HG03469 (cell line): ENCODE results near the gene POLD2.
"Not testable (repeated sequence)": the region's sequence is repeated elsewhere in the genome, so short reads cannot be mapped to it uniquely, and the experiment has no call there.

Source experiments
- ATAC-seq: cut with Tn5 transposase; IDR thresholded peaks from one replicate; pipeline ENCODE4 v1.9.1; 2021; ENCODE audit warnings: mild to moderate bottlenecking, moderate library complexity, moderate number of reproducible peaks; ENCODE audit not compliant: unreplicated experiment

POLD2 gene

GRCh38 chr7:44139311-44140010 lies 16.1 kb upstream of the POLD2 start:
- ATAC-seq = no peak

DNA sequence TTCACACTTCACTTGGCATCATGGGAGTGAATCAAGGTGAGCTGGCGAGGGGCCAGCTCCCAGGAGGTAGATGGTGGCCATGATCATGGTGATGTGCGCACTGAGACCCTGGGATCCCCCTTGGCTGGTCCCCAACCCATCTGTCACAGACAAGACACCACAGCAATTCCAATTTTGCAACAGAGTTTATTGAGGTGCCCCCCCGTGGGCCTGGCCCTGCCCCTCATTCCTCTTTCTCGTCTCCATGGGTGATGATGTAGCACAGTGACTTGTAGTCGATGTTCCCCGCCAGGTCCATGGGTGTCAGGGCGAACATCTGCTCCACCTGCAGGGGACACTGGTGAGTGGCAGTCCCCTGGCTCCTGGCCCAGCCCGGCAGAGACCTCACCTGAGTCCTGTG lies 15.3 kb upstream of the POLD2 start:
- ATAC-seq = no peak

- no peak for ATAC-seq
Measured at GRCh38 chr7:44136731-44137130, 13.4 kb upstream of the POLD2 start.

DNA sequence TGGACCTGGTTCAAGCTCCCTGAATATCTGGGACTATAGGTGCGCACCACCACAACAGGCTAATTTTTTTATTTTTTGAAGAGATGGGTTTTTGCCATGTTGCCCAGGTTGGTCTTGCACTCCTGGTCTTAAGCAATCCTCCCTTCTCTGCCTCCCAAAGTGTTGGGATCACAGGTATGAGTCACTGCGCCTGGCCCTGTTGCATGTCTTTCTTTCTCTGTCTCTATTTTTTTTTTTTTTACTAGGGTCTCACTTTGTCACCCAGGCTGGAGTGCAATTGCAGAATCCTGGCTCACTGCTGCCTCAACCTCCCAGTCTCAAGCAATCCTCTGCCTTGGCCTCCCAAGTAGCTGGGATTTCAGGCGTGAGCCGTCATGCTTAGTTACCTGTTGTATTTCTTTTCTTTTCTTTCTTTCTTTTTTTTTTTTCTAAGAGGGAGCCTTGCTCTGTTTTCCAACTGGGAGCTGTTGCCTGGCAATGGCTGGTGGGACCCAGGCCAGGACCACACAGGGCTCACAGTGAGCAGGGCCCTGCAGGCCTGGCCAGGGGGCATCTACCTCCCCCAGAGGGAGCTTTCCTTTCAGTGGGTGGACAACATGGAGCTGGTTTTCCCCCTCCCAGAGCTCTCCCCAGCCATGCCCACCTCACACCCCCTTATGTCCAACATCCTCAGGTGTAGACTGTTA lies 11.7 kb upstream of the POLD2 start:
- no peak for ATAC-seq

DNA sequence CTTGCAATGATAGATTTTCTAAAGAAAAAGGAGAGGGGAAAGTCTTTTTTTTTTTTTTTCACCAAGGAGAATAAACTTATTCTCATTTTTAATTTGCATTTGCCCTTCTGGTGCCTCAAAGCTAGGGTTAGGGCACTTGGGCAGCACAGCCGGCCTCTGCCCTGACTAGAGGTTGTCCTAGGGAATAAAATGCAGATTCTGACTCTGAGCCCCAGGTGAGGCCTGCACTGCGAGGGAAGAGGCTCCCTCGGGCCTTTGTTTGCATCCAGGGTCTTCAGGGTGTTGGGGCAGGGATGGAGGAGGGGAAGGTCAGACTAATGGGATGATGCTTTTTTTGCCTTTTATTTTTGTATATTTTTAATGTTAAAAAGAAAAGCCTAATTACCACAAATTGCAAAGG lies 9.9 kb upstream of the POLD2 start:
- ATAC-seq = no peak

- no peak for ATAC-seq
Measured at GRCh38 chr7:44132039-44132438, 8.7 kb upstream of the POLD2 start.

- no peak for ATAC-seq
Measured at GRCh38 chr7:44131173-44132029, 8.1 kb upstream of the POLD2 start.

GRCh38 chr7:44128721-44129582 lies 5.6 kb upstream of the POLD2 start:
- no peak for ATAC-seq

DNA sequence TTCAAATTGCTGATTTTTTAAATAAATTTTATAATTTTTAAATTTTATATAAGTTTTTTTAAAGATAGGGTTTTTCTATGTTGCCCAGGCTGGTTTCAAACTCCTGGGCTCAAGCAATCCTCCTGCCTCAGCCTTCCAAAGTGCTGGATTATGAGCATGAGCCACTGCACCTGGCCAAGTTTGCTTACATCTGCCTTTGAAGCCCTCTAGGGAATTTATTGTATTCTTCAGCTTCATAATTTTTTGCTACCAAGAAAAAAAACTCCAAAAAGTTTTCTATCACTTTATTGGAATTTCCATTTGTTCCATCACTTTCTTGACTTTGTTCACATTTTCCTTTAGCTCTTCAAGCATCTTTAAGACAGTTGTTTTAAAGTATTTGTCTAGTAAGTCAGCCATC lies 3.8 kb upstream of the POLD2 start:
- ATAC-seq = no peak

DNA sequence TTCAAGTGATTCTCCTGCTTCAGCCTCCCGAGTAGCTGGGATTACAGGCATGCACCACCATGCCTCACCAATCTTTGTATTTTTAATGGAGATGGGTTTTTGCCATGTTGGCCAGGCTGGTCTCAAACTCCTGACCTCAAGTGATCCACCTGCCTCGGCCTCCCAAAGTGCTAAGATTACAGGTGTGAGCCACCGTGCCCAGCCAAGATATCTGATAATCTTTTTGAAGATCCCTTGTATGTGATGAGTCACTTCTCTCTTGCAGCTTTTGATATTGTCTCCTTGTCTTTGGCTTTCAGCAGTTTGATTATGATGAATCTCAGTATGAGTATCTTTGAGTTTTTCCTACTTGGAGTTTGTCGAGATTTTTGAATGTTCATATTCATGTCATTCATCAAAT lies 3.2 kb upstream of the POLD2 start:
- not testable (repeated sequence) for ATAC-seq

DNA sequence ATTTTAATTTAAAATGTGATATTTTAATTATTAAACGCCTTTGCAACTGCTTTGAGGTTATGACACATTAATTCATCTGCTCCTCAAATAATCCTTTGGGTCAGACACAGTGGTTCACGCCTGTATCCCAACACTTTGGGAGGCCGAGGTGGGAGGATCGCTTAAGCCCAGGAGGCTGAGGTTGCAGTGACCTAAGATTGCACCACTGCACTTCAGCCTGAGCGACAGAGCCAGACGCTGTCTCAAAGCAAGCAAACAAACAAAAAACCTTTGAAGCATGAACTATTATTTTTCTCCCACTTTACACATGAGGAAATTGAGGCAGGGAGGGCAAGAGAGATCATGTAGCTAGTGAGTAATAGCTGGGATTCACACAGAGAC lies 1.5 kb upstream of the POLD2 start:
- no peak for ATAC-seq

GRCh38 chr7:44122529-44122928 lies 819 bp downstream of the POLD2 start:
- ATAC-seq = no peak

GRCh38 chr7:44121761-44122420 lies 1.5 kb downstream of the POLD2 start:
- no peak for ATAC-seq

GRCh38 chr7:44120395-44120794 lies 3.0 kb downstream of the POLD2 start:
- no peak for ATAC-seq

- ATAC-seq = no peak
Measured at GRCh38 chr7:44119829-44120380, 3.4 kb downstream of the POLD2 start.

DNA sequence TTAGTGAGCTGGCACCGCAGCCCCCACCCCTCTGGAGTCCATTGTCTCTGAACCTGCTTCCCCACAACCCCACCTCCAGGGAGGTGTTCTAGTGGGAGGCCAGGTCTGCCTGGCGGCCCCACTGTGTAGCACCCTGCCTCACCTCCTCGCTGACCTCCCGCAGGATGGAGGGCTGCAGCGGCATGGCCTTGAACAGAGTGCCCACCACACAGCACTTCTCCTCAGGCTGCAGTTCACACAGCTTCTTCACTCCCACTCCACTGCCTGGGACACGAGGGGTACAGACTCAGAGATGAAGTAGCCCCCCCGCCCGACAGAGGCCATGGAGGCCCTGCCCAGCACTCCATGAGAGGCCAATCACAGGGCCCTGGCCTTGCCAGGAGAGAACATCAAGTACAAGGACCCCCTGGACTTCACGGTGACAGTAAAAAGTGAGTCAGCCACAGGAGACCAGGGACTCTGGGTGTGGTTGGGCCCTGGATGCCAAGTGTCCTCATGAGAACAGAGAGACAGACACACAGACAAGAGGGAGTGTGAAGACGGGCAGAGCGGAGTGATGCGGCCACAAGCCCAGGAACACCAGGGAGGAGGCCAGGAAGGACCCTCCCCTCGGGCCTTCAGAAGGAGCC lies 5.4 kb downstream of the POLD2 start:
- no peak for ATAC-seq

- ATAC-seq = no peak
Measured at GRCh38 chr7:44116789-44117666, 6.3 kb downstream of the POLD2 start.

DNA sequence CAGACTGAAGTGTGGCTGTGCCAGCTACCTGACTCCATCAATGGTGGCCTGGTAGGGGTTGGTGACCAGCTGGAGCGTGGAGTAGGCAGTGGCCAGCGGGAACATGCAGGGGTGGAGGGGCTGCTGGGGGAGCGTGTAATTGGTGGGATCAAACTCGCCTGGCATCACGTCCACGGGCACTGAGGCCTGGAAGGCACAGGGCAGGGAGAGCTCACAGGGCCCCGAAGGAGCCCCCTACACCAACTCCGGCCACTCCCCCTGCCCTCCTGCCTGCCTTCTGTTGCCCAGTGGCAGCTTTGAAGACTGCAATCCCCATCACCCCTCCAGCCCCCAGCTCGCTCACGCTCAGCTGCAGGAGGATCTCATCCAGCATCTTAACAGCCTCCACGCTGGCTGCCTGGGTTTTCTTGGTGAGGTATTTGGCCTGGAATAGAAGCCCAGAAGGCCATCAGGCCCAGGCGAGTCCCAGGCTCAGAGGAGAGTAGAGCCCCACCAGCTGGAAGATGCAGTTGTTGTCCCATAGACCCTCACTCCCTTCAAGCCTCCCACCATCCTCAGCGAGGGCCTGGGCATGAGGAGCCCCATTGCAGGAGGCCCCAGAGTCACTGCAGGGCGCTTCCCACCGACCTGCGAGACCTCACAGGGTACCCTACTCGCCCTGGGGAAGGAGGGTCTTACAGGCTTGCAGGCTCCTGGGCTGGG lies 7.1 kb downstream of the POLD2 start:
- no peak for ATAC-seq
